A549 (cell line): ENCODE measurements around the gene IL11RA. TPM values are rescaled to one million over a fixed set of nuclear protein-coding genes. Genes with fewer than 3 reads are reported as not detected.
A peak's percentile ranks its signal among the peaks of the same experiment; 100 is the strongest.

Experiments
- ATAC-seq, 2 experiments: fragments of 200-7000 bp in 1 of 2; fragments of >200 bp in 1 of 2; cut with Nextera tagmentation in 1 of 2; cut with Tn5 transposase in 1 of 2; 3 replicates each; pipeline versions ENCODE4 v1.8.0 to v1.9.1; 2018 to 2020; ENCODE audit warnings: mild to moderate bottlenecking in 1 of 2, moderate library complexity in 1 of 2
- CTCF ChIA-PET: fragments of 300-600 bp; sonication (Branson Sonifier 250); formaldehyde crosslinking; extraction: SDS; loops from one replicate; lab custom pipeline; 2021; ENCODE audit warnings: antibody characterized with exemption, inconsistent platforms; lab: Yijun Ruan, JAX
- POLR2A ChIA-PET: fragments of 350-600 bp; formaldehyde crosslinking; extraction: SDS; loops from one replicate; lab custom pipeline; 2021; ENCODE audit warnings: antibody characterized with exemption, inconsistent platforms; lab: Yijun Ruan, JAX
- DNase-seq, 2 experiments: peaks; one replicate each; pipeline versions ENCODE4 v3.0.0 to v3.0.0-alpha.2; 2011 to 2016; ENCODE audit warnings: low read depth in 1 of 2, low spot score in 1 of 2
- FAIRE-seq: peaks from 2 replicates; lab custom pipeline; 2011; peaks lifted over from hg19 to GRCh38; lab: Jason Lieb, UNC
- H3K27ac ChIP-seq, 2 experiments: fragments of >200 bp; sonication (Bioruptor Twin); formaldehyde crosslinking; 3 replicates each; pipeline ENCODE4 v1.5.1; 2016 to 2017
- H3K4me1 ChIP-seq: fragments of >200 bp; sonication (Bioruptor Twin); formaldehyde crosslinking; 3 replicates; pipeline ENCODE4 v1.6.1; 2016
- H3K4me2 ChIP-seq: fragments of >200 bp; sonication (Bioruptor Twin); formaldehyde crosslinking; 3 replicates; pipeline ENCODE4 v1.6.1; 2016
- H3K4me3 ChIP-seq: fragments of >200 bp; sonication (Bioruptor Twin); formaldehyde crosslinking; 3 replicates; pipeline ENCODE4 v1.5.1; 2016
- H3K9me3 ChIP-seq: fragments of >200 bp; sonication (Bioruptor Twin); formaldehyde crosslinking; 3 replicates; pipeline ENCODE4 v1.6.1; 2016
- BHLHE40 ChIP-seq: IDR thresholded peaks from 2 replicates; pipeline ENCODE4 v1.6.1; 2012; ENCODE audit warnings: low read depth, low read length, inconsistent platforms
- CBX2 ChIP-seq: fragments of 200-600 bp; sonication (generic); IDR thresholded peaks from 2 replicates; pipeline ENCODE4 v1.6.1; 2016; ENCODE audit warnings: low read depth, mild to moderate bottlenecking, borderline replicate concordance
- CBX8 ChIP-seq: fragments of 200-600 bp; sonication (generic); IDR thresholded peaks from 2 replicates; pipeline ENCODE4 v1.6.1; 2016
- ESRRA ChIP-seq: fragments of 150-350 bp; IDR thresholded peaks from 2 replicates; pipeline ENCODE4 v1.6.1; 2014; ENCODE audit warnings: mild to moderate bottlenecking, low read length, borderline replicate concordance
- FOSB ChIP-seq: fragments of 250-450 bp; sonication (Bioruptor Pico); IDR thresholded peaks from 2 replicates; pipeline ENCODE4 v1.5.0; 2020; ENCODE audit warnings: mild to moderate bottlenecking, moderate library complexity
- HDAC2 ChIP-seq: fragments of 200-600 bp; sonication (generic); IDR thresholded peaks from 2 replicates; pipeline ENCODE4 v1.6.1; 2016
- MAFK ChIP-seq: fragments of 450-650 bp; IDR thresholded peaks from 2 replicates; pipeline ENCODE4 v1.6.1; 2014; ENCODE audit not compliant: partially characterized antibody
- MYC ChIP-seq: IDR thresholded peaks from 2 replicates; pipeline ENCODE4 v1.6.1; 2012; ENCODE audit warnings: mild to moderate bottlenecking, inconsistent platforms, low read length, improper control_type of control experiment, borderline replicate concordance
- NFE2L2 ChIP-seq: fragments of 150-350 bp; conservative IDR thresholded peaks from 2 replicates; pipeline ENCODE4 v1.6.1; 2014; ENCODE audit warnings: low read length
- PHF8 ChIP-seq: fragments of 200-600 bp; sonication (generic); IDR thresholded peaks from 2 replicates; pipeline ENCODE4 v1.6.1; 2016; ENCODE audit warnings: low read depth, mild to moderate bottlenecking, antibody characterized with exemption, moderate library complexity, borderline replicate concordance
- POLR2A ChIP-seq: IDR thresholded peaks from 2 replicates; pipeline ENCODE4 v1.6.1; 2012; ENCODE audit warnings: mild to moderate bottlenecking, low read length
- POLR2AphosphoS2 ChIP-seq: conservative IDR thresholded peaks from 2 replicates; pipeline ENCODE4 v1.6.1; 2012; ENCODE audit warnings: low read length, improper control_type of control experiment, inconsistent platforms
- RAD21 ChIP-seq, 2 experiments: fragments of >200 bp in 1 of 2; sonication (Bioruptor Twin) in 1 of 2; formaldehyde crosslinking in 1 of 2; IDR thresholded peaks in 1 of 2; conservative IDR thresholded peaks in 1 of 2; 2 replicates in 1 of 2; 3 replicates in 1 of 2; pipeline ENCODE4 v1.6.1; 2012 to 2018; ENCODE audit warnings: inconsistent platforms in 1 of 2
- SMC3 ChIP-seq: fragments of >200 bp; sonication (Bioruptor Twin); formaldehyde crosslinking; IDR thresholded peaks from 3 replicates; pipeline ENCODE4 v1.6.1; 2018; ENCODE audit warnings: inconsistent platforms
- WGBS: methylation state at CpG from one replicate; pipeline ENCODE4 v1.1.6; 2017; ENCODE audit errors: missing lambda C conversion rate; 5-methylcytosine and 5-hydroxymethylcytosine counted together
- polyA plus RNA-seq, 4 experiments: library from polyadenylated mRNA; depleted of rRNA in 3 of 4; stranded (reverse); fragments of >200 nt; fragmentation: RNase III in 1 of 4; extraction: RNeasy Plus Mini Kit Qiagen cat#74134 plus additional on column Dnase treatment in 1 of 4; gene quantifications; 2 replicates in 3 of 4; 3 replicates in 1 of 4; pipeline ENCODE4 v1.2.3, GENCODE V29; 2011 to 2017
- TF ChIP-seq, protein P1 (sequence below): fragments of 150-350 bp; IDR thresholded peaks from 2 replicates; pipeline ENCODE4 v1.6.1; 2014; ENCODE audit warnings: low read depth, mild to moderate bottlenecking, low read length
- TF ChIP-seq, protein P2 (sequence below): fragments of >200 bp; sonication (Bioruptor Twin); formaldehyde crosslinking; IDR thresholded peaks from 3 replicates; pipeline ENCODE4 v1.5.1; 2016
- TF ChIP-seq, protein P3 (sequence below): fragments of 250-450 bp; sonication (Bioruptor Pico); IDR thresholded peaks from 2 replicates; pipeline ENCODE4 v1.5.0; 2020; ENCODE audit warnings: low read depth, mild to moderate bottlenecking, moderate library complexity
- TF ChIP-seq, protein P4 (sequence below): fragments of 250-450 bp; sonication (Bioruptor Pico); IDR thresholded peaks from 2 replicates; pipeline ENCODE4 v1.5.0; 2021; ENCODE audit warnings: mild to moderate bottlenecking, moderate library complexity, borderline replicate concordance
- TF ChIP-seq, protein P5 (sequence below): IDR thresholded peaks from 2 replicates; pipeline ENCODE4 v1.6.1; 2012; ENCODE audit warnings: low read depth, borderline replicate concordance

IL11RA gene
- polyA plus RNA-seq, 2 of the 4 experiments (the other 2 are of a cell fraction), result 5.6 to 6.8 TPM

DNA sequence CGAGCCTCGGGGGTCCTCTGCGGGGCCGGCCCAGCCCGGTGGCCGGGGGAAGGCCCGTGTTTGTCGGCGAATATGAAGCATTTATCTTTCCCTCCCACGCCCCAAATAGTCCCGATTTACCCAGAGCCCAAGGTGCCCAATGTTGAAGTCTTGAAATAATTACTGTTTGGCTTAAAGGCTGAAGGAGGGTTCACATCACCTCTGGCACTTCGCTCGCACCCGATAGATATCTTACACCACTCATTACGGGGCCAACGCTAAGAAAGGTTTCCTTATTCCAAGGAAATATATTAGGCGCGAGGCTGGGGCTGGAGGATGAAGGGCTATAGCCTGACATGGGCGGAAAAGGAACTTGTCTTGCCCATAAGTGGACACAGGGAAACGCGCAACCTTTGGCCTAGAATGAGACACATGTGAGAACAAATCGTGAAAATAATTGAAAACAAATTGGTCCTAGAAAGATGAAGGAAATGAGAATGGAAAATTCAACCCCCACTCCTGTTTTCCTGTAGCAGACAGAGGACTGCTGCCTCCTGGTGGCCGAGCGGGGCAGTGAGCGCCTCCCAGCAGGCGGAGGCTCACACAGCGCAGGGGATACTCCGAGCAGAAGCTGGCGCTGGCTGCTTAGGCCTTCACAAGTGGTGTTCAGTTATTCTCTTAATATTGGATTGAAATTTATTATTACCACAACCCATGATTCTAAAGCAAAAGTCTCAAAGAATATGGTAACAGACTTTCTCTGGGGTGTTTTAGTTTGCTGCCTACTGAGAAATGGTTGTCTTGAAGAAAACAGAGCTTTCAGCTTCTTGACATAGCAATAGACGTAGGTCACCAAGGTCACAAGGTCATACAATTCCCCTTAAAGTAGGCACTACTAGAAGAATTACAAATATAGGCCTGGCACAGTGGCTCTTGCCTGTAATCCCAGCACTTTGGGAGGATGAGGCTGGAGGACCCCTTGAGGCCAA lies 50.1 kb downstream of the IL11RA start:
- H3K4me1 ChIP-seq, result no peaks in the 10 kb centered on the region
- H3K4me2 ChIP-seq, result peak overlapping the region; percentile 93
- WGBS, result 3% methylated on average over 24 of the region's 30 CpGs
- DNase-seq (peak; percentile 78 to 90), ATAC-seq (peak; percentile 90 to 93), FAIRE-seq (peak; percentile 65)
- ChIA-PET POLR2A (interaction anchor here (0.5 to 1.5 kb wide), 2 partner anchors 37 to 370 kb away, joined by 3 to 4 read pairs; partner anchors contain the start of gene VCP), CTCF (interaction anchor here (0.6 to 6.9 kb wide), 50 partner anchors 8 to 562 kb away, joined by 3 to 135 read pairs (median 4); partner anchors contain the start of genes CCL19, CCL21, CCL27 and DCTN3)
- TF ChIP-seq NFE2L2 (no peak), RAD21 (conservative IDR thresholded peaks at IDR 0.05 in 1 of 2, IDR thresholded peaks at IDR 0.05 in 1 of 2) (peak; percentile 72 to 73), SMC3 (peak; percentile 77)
- TF ChIP-seq, protein P1, sequence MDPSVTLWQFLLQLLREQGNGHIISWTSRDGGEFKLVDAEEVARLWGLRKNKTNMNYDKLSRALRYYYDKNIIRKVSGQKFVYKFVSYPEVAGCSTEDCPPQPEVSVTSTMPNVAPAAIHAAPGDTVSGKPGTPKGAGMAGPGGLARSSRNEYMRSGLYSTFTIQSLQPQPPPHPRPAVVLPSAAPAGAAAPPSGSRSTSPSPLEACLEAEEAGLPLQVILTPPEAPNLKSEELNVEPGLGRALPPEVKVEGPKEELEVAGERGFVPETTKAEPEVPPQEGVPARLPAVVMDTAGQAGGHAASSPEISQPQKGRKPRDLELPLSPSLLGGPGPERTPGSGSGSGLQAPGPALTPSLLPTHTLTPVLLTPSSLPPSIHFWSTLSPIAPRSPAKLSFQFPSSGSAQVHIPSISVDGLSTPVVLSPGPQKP, result no peak
- TF ChIP-seq, protein P2, sequence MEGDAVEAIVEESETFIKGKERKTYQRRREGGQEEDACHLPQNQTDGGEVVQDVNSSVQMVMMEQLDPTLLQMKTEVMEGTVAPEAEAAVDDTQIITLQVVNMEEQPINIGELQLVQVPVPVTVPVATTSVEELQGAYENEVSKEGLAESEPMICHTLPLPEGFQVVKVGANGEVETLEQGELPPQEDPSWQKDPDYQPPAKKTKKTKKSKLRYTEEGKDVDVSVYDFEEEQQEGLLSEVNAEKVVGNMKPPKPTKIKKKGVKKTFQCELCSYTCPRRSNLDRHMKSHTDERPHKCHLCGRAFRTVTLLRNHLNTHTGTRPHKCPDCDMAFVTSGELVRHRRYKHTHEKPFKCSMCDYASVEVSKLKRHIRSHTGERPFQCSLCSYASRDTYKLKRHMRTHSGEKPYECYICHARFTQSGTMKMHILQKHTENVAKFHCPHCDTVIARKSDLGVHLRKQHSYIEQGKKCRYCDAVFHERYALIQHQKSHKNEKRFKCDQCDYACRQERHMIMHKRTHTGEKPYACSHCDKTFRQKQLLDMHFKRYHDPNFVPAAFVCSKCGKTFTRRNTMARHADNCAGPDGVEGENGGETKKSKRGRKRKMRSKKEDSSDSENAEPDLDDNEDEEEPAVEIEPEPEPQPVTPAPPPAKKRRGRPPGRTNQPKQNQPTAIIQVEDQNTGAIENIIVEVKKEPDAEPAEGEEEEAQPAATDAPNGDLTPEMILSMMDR, result peak; percentile 96
- H3K27ac ChIP-seq, result peak overlapping the region; percentile 51 to 87
- peak overlapping the region; percentile 57 for H3K4me3 ChIP-seq
- H3K9me3 ChIP-seq, result no peaks in the 10 kb centered on the region

DNA sequence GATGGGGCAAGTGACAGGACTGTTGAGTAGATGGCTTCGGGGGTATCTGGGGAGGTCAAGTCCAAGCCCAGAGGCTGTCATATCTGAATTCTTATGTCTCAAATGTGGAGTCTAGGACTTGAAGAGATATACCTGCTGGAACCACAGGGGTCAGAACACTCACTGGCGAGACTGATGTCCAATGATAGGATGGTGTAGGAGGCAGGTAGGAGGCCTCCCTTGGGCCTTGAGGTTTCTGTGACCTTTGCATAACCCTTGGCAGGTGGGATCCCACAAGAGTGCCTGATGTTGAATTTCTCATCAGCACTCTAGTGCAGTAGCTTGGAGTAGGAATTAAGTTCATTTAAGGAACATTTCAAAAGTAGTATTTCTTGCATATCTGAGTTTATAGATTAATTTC lies 55.1 kb downstream of the IL11RA start:
- ATAC-seq (no peak), DNase-seq (no peak), FAIRE-seq (no peak)
- ChIA-PET POLR2A (no interaction called here), CTCF (no interaction called here)
- no peak overlapping the region for H3K4me2 ChIP-seq
- no peak overlapping the region for H3K4me3 ChIP-seq
- H3K9me3 ChIP-seq, result no peaks in the 10 kb centered on the region
- no peaks in the 10 kb centered on the region for H3K4me1 ChIP-seq
- WGBS, result 37% methylated on average over 2 of the region's 2 CpGs
- no peak for TF ChIP-seq MAFK
- no peak for TF ChIP-seq ESRRA
- no peak for TF ChIP-seq POLR2A
- TF ChIP-seq HDAC2, result no peak
- no peak for TF ChIP-seq CBX8
- no peak for TF ChIP-seq FOSB
- TF ChIP-seq, protein P3, sequence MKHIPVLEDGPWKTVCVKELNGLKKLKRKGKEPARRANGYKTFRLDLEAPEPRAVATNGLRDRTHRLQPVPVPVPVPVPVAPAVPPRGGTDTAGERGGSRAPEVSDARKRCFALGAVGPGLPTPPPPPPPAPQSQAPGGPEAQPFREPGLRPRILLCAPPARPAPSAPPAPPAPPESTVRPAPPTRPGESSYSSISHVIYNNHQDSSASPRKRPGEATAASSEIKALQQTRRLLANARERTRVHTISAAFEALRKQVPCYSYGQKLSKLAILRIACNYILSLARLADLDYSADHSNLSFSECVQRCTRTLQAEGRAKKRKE, result no peak
- TF ChIP-seq, protein P1, result no peak
- TF ChIP-seq SMC3, result no peak
- TF ChIP-seq, protein P4, sequence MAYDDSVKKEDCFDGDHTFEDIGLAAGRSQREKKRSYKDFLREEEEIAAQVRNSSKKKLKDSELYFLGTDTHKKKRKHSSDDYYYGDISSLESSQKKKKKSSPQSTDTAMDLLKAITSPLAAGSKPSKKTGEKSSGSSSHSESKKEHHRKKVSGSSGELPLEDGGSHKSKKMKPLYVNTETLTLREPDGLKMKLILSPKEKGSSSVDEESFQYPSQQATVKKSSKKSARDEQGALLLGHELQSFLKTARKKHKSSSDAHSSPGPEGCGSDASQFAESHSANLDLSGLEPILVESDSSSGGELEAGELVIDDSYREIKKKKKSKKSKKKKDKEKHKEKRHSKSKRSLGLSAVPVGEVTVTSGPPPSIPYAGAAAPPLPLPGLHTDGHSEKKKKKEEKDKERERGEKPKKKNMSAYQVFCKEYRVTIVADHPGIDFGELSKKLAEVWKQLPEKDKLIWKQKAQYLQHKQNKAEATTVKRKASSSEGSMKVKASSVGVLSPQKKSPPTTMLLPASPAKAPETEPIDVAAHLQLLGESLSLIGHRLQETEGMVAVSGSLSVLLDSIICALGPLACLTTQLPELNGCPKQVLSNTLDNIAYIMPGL (CRISPR knock-in tag), result no peak
- no peak for TF ChIP-seq POLR2AphosphoS2
- no peak for TF ChIP-seq PHF8
- no peak for TF ChIP-seq BHLHE40
- TF ChIP-seq RAD21 (conservative IDR thresholded peaks at IDR 0.05 in 1 of 2, IDR thresholded peaks at IDR 0.05 in 1 of 2), result no peak
- TF ChIP-seq, protein P5, sequence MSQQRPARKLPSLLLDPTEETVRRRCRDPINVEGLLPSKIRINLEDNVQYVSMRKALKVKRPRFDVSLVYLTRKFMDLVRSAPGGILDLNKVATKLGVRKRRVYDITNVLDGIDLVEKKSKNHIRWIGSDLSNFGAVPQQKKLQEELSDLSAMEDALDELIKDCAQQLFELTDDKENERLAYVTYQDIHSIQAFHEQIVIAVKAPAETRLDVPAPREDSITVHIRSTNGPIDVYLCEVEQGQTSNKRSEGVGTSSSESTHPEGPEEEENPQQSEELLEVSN, result no peak
- no peak for TF ChIP-seq MYC
- no peak for TF ChIP-seq CBX2
- no peak overlapping the region for H3K27ac ChIP-seq
